Left kidney (tissue), 8 donors: ENCODE measurements around the gene C16orf74. TPM values are rescaled to one million over a fixed set of nuclear protein-coding genes. Genes with fewer than 3 reads are reported as not detected.

Experiments
- DNase-seq: peaks from one replicate; pipeline ENCODE4 v3.0.0-alpha.2; 2013
- long read RNA-seq, 8 donors: transcript quantifications; one replicate each; lab custom pipeline, GENCODE V29; 2026
- polyA plus RNA-seq: library from polyadenylated mRNA; unstranded; fragments of 120-200 nt; gene quantifications from one replicate; pipeline ENCODE4 v1.2.1, GENCODE V29; 2013; ENCODE audit not compliant: insufficient read length

C16orf74 gene
- polyA plus RNA-seq: 1.9 TPM
- long read RNA-seq, donor 1, partial matches to known transcripts: 0 of 2 reads
- long read RNA-seq, donor 1, other reads (novel, unspliced or antisense): 0 of 2 reads
- long read RNA-seq, donor 2, partial matches to known transcripts: 0 of 4 reads
- long read RNA-seq, donor 2, other reads (novel, unspliced or antisense): 0 of 4 reads
- long read RNA-seq, donor 3, partial matches to known transcripts: 0 of 2 reads
- long read RNA-seq, donor 3, other reads (novel, unspliced or antisense): 0 of 2 reads
- long read RNA-seq, donor 4: 0 reads
- long read RNA-seq, donor 5, partial matches to known transcripts: 0 of 5 reads
- long read RNA-seq, donor 5, other reads (novel, unspliced or antisense): 0 of 5 reads
- long read RNA-seq, donor 6, partial matches to known transcripts: 0 of 3 reads
- long read RNA-seq, donor 6, other reads (novel, unspliced or antisense): 0 of 3 reads
- long read RNA-seq, donor 7, partial matches to known transcripts: 0 of 8 reads
- long read RNA-seq, donor 7, other reads (novel, unspliced or antisense): 0 of 8 reads
- long read RNA-seq, donor 8, partial matches to known transcripts: 0 of 1 reads
- long read RNA-seq, donor 8, other reads (novel, unspliced or antisense): 0 of 1 reads

DNA sequence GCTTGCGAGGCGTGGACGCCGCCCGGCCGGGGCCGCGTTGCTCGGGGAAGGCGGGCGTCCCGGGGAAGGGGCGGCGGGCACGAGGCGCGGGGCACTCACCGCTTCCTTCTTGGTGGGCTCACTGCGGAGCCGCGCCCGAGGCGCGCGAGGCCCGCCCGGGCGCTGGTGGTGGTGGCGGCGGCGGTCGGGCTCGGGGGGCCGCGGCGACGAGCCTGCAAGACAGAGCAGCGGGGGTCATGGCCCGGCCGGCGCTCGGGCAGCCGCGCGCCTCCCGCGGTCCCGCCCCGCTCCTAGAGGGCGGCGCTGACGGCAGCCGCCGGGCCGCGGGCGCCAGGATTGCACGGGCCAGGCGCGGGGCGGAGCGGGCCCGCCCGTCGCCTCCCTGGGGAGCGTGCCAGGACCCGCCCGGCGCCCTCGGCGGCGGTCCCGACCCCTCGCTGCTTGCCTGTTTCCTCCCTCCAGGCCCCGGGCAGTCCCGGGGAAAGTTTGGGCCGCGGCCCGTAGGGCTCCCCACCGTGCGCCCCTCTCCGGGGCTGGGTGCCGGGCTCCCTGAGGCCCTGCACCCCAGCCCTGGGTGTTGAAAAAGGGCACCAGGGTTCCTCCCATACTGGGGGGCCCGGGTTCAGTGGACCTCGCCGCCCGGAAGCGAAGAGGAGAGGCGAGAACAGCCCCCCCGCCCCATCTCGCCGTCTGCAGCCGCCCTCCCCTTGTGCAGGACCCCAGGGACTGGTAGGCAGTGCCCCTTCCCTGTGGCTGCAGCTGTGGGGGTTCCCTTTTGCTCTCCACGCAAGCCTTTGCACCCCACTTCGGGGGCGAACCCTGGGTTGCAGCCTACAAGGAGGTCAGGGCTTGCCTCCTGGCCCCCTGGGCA lies at the start of gene C16orf74:
C16orf74 (minus strand) TSS at position 270 of the 871 bp plus-strand sequence. CDS start 15,879 bp downstream, outside the sequence.
- peak; percentile 22 for DNase-seq

- no peak for DNase-seq
Observed at GRCh38 chr16:85800321-85800669, 49.4 kb upstream of the C16orf74 start.

DNA sequence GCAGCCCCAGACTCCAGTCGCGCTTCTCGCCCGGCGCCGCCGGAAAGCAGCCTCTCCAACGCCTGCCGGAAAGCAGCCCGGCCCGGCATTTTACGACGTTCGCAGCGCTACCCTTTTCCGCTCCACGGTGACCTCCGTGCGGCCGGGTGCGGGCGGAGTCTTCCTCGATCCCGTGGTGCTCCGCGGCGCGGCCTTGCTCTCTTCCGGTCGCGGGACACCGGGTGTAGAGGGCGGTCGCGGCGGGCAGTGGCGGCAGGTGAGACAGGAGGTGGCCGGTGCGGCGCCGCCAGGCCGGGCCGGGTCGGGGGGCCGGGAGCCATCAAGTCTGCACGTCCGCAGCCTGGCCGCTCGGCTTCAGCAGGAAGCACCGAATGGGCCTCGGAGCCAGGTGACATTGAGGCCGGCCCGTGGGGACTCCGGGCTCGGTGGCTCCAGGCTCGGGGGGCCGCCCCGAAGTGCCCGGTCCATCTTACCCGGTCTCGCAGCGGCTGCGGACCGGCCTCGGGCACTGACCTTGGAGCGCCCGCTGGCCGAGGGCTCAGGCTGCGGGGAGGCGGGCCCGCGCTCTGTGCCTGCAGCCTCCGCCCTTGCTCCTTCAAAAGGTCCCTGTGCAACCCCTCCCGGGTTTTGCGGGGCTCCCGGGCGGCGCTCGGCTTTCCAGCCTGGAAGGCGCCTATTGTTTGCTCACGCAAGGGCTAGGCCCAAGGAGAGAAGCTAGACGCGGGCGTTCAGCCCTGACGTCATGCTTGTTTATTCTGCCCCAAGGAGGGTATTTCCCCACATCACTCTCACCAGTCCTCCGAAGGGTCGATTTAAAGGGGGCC lies 48.8 kb upstream of the C16orf74 start, which contains the start of the genes COX4I1 and EMC8:
COX4I1 (plus strand) TSS at position 199 of the 824 bp plus-strand sequence. CDS start 1,511 bp downstream, outside the sequence.
EMC8 (minus strand) TSS at position 48 of the 824 bp plus-strand sequence. CDS start 249 bp downstream, outside the sequence.
- DNase-seq: peak; percentile 94

GRCh38 chr16:85798901-85799496 lies 48.1 kb upstream of the C16orf74 start:
- no peak for DNase-seq

DNA sequence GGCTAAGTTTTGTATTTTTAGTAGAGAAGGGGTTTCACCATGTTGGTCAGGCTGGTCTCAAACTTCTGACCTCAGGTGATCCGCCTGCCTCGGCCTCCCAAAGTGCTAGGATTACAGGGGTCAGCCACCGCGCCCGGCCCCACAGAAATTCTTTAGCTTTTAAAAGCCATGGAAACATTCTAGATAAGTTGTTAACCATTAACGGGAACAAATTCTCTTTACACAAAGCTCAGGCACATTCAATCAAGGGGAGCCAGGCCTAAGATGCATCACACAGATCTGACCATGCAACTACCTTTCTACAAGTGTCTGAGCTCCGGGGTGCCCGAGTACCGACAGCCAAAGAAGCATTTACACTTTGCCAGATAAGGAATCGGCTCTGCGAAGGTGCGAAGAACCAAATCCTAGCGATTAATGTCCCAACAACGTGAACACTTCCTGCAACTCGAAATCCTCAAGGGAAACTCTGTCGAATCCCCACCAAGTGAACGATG lies 47.4 kb upstream of the C16orf74 start:
- DNase-seq: no peak

DNA sequence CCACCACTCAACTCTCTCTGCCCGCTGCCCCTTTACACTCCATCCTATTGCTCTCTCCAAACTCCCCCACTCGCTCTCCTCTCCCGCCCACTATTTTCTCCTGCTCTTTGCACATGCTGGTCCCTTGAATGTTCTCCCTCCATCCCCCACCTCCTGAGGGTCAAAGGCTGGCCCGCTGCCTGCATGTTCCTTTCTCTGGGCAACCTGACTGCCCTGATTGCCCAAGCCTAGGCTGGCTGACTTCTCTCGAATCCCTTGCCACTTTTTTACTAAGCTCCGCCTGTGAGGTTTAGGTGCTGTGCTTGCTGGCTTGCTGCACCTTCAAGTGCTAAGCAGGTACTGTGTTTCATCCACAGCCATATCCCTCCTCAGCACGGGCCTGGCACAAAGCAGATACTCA lies 45.7 kb upstream of the C16orf74 start:
- no peak for DNase-seq

- no peak for DNase-seq
Observed at GRCh38 chr16:85796152-85796551, 45.3 kb upstream of the C16orf74 start.

- no peak for DNase-seq
Observed at GRCh38 chr16:85794696-85795095, 43.8 kb upstream of the C16orf74 start.

- DNase-seq: no peak
Observed at GRCh38 chr16:85793662-85794298, 42.9 kb upstream of the C16orf74 start.

GRCh38 chr16:85789773-85790172 lies 38.9 kb upstream of the C16orf74 start:
- no peak for DNase-seq

DNA sequence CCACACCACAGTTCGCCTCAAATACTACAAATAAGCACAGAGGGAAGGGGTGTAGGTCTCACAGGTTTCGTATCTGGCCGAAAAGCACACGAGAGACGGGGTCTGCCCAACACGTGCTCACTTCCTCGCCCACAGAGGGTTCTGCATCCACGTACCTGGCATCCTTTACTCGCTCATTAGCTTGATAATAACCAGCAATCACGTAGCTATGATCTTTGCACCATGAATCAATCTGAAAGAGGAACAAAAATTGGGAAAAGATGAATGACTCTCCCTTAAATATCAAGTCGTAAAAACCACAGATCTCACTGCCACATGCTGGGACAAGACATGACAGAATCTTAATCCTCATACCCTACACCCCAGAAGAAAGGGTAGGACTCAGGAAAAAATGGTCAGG lies 37.9 kb upstream of the C16orf74 start:
- DNase-seq: no peak

DNA sequence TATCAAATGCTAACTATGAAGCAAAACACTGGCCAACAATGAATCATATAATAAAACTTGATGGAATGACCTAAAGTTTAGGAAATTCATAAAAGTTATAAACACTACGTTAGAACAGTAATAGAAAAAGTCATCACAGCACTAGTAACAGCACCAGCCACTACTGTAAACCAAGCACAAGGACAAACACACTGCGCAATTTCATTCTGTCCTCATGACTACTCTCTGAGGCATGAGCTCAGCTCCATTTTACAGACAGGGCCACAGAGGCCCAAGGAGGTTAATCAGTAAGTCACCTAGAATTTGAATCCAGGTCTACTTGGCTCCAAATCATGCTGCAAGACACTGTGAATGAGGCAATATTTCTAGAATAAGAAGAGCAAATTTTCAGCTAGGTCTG lies 35.0 kb upstream of the C16orf74 start:
- no peak for DNase-seq

GRCh38 chr16:85784813-85785212 lies 33.9 kb upstream of the C16orf74 start:
- no peak for DNase-seq

GRCh38 chr16:85783441-85783840 lies 32.5 kb upstream of the C16orf74 start:
- no peak for DNase-seq

- no peak for DNase-seq
Observed at GRCh38 chr16:85782451-85782850, 31.6 kb upstream of the C16orf74 start.

DNA sequence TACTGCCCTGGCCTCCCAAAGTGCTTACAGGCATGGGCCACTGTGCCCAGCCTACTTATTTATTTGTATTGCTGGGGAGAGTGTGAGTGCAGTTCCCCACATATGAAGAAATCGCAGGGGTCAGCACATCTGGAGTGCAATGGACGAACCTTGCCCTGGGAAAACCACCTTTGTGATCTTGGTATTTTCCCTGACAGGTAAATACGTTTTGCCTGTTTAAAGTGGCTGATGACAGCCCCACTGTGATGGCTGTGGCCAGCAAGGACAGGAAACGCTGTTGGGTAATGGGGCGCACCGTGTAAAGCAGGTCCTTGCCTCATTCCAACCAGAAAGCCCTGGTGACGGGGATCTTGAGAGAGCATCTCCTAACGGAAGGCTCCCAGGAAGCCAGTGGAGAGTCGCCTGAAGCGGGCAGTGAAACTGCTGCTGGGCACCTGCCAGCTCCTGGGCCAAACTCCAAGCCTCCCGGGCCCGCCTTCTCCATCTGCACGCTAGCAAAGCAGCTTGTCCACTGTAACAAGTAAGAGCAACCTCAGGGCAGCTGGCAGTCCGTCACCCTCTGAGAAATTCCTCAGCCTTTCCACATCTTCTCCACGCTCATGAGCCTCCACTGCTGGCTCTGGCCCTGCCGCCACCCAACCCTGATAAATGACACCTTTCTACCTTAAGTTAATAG lies 30.9 kb upstream of the C16orf74 start:
- no peak for DNase-seq

DNA sequence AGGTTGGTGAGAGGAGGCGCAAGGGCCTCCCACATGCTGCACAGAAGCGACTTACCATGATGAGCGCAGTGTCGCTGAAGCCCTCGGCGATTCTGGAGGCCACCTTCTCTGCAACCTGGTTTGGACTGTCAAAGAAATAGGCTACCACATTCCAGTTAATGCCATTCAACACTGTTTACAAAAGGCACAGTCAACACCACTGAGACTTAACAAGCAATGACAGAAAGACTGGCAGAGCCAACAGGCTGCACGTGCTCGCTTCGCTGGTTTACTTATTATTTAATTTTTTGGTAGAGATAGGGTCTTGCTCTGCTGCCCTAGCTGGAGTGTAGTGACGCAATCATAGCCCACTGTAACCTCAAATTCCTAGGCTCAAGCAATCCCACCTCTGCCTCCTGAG lies 30.3 kb upstream of the C16orf74 start:
- DNase-seq: no peak

DNA sequence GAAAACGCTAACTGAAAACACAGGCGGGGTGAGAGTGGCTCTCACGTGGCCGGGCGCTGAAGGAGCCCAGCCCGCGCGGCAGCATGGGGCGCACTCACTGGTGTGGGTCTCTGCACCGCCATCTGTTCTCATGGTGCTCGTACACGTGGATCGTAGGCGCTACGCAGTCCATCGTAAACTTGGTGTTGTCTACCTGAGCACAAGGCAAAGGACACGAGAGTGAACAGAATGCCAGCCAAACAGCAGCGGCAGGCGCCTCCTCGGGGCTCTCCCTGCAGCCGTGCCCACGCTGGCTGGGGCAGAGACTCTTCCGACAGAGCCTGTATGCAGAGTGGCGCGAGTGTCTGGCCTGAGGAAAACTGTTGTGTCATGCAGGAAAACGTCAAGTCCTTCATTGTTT lies 29.4 kb upstream of the C16orf74 start:
- DNase-seq: no peak

- no peak for DNase-seq
Observed at GRCh38 chr16:85778873-85779272, 28.0 kb upstream of the C16orf74 start.
